IMR-90 (cell line): ENCODE results near the gene TAS2R38. TPM values are rescaled to one million over a fixed set of nuclear protein-coding genes. Genes with fewer than 3 reads are reported as not detected.

Experiments
- ATAC-seq: fragments of 200-7000 bp; cut with Tn5 transposase; 2 replicates; pipeline ENCODE4 v1.9.1; 2020; ENCODE audit warnings: low read depth, mild to moderate bottlenecking, moderate library complexity
- BruUV-seq: library from RNA; stranded (reverse); fragments of 400-500 nt; replicated peaks from 2 replicates; lab custom pipeline; 2021; lab: Mats Ljungman, UMichigan
- CTCF ChIA-PET: fragments of 300-600 bp; formaldehyde crosslinking; extraction: SDS; loops from one replicate; lab custom pipeline; 2021; ENCODE audit warnings: antibody characterized with exemption; lab: Yijun Ruan, JAX
- POLR2A ChIA-PET: fragments of 300-600 bp; sonication (Branson Sonifier 250); formaldehyde crosslinking; loops from one replicate; lab custom pipeline; 2022; ENCODE audit warnings: antibody characterized with exemption; ENCODE audit not compliant: unreplicated experiment; lab: Charles Lee
- DNase-seq: peaks from one replicate; pipeline ENCODE4 v3.0.0; 2013
- H2AFZ ChIP-seq: replicated peaks from 2 replicates; pipeline ENCODE3; 2013; ENCODE audit warnings: low read length, mild to moderate bottlenecking; ENCODE audit not compliant: poor library complexity
- H2AK5ac ChIP-seq: 2 replicates; pipeline ENCODE4 v1.6.1; 2013; ENCODE audit warnings: low read depth, low read length, inconsistent platforms
- H2AK9ac ChIP-seq: replicated peaks from 2 replicates; pipeline ENCODE3; 2013; ENCODE audit warnings: mild to moderate bottlenecking, low read depth, low read length, moderate library complexity; ENCODE audit not compliant: poor library complexity
- H2BK120ac ChIP-seq: 2 replicates; pipeline ENCODE4 v1.6.1; 2013; ENCODE audit warnings: low read depth, low read length, inconsistent platforms
- H2BK15ac ChIP-seq: 3 replicates; pipeline ENCODE4 v1.6.1; 2013; ENCODE audit warnings: low read depth, low read length, inconsistent platforms
- H2BK20ac ChIP-seq: 2 replicates; pipeline ENCODE4 v1.6.1; 2013; ENCODE audit warnings: low read depth, mild to moderate bottlenecking, inconsistent platforms, low read length, moderate library complexity
- H2BK5ac ChIP-seq: 2 replicates; pipeline ENCODE4 v1.6.1; 2013; ENCODE audit warnings: mild to moderate bottlenecking, low read depth, low read length, inconsistent platforms; ENCODE audit not compliant: poor library complexity, severe bottlenecking
- H3K14ac ChIP-seq: replicated peaks from 2 replicates; pipeline ENCODE4 v1.6.1; 2013; ENCODE audit warnings: low read depth, low read length, inconsistent platforms
- H3K18ac ChIP-seq: 2 replicates; pipeline ENCODE4 v1.6.1; 2013; ENCODE audit warnings: low read depth, low read length, control low read depth
- H3K23ac ChIP-seq: 2 replicates; pipeline ENCODE4 v1.6.1; 2013; ENCODE audit warnings: low read depth, low read length, inconsistent platforms
- H3K27ac ChIP-seq: 2 replicates; pipeline ENCODE4 v1.5.1; 2013; ENCODE audit warnings: mild to moderate bottlenecking, control low read depth, low read length; ENCODE audit not compliant: insufficient read depth
- H3K27me3 ChIP-seq: 2 replicates; pipeline ENCODE4 v1.6.1; 2013; ENCODE audit warnings: low read length; ENCODE audit not compliant: control insufficient read depth, insufficient read depth
- H3K36me3 ChIP-seq: 2 replicates; pipeline ENCODE4 v1.6.1; 2013; ENCODE audit warnings: low read length, mixed read lengths; ENCODE audit not compliant: control insufficient read depth, insufficient read depth
- H3K4ac ChIP-seq: 2 replicates; pipeline ENCODE4 v1.6.1; 2013; ENCODE audit warnings: low read depth, low read length, inconsistent platforms
- H3K4me1 ChIP-seq: 2 replicates; pipeline ENCODE4 v1.6.1; 2013; ENCODE audit warnings: low read length, mixed read lengths; ENCODE audit not compliant: control insufficient read depth, insufficient read depth
- H3K4me2 ChIP-seq: 2 replicates; pipeline ENCODE4 v1.6.1; 2013; ENCODE audit warnings: low read depth, mild to moderate bottlenecking, control low read depth, low read length, moderate library complexity
- H3K4me3 ChIP-seq: 2 replicates; pipeline ENCODE4 v1.5.1; 2013; ENCODE audit warnings: low read depth, mild to moderate bottlenecking, control low read depth, low read length, moderate library complexity; ENCODE audit not compliant: insufficient read depth
- H3K56ac ChIP-seq: 2 replicates; pipeline ENCODE4 v1.6.1; 2013; ENCODE audit warnings: low read length, inconsistent platforms; ENCODE audit not compliant: insufficient read depth; ENCODE audit errors: extremely low read depth
- H3K79me1 ChIP-seq, 2 experiments: 2 replicates each; pipeline ENCODE4 v1.6.1; 2013; ENCODE audit warnings: low read length in 2 of 2, inconsistent platforms in 1 of 2, low read depth in 1 of 2
- H3K9ac ChIP-seq: 2 replicates; pipeline ENCODE4 v1.6.1; 2013; ENCODE audit warnings: low read depth, low read length, control low read depth
- H3K9me1 ChIP-seq: 2 replicates; pipeline ENCODE4 v1.6.1; 2013; ENCODE audit warnings: low read length, inconsistent platforms; ENCODE audit not compliant: insufficient read depth
- H3K9me3 ChIP-seq: 2 replicates; pipeline ENCODE4 v1.6.1; 2013; ENCODE audit warnings: low read length; ENCODE audit not compliant: control insufficient read depth, insufficient read depth
- H4K20me1 ChIP-seq: 2 replicates; pipeline ENCODE4 v1.6.1; 2013; ENCODE audit warnings: low read length, inconsistent platforms; ENCODE audit not compliant: insufficient read depth
- H4K5ac ChIP-seq: 2 replicates; pipeline ENCODE4 v1.6.1; 2013; ENCODE audit warnings: mild to moderate bottlenecking, low read depth, low read length, control low read depth
- H4K8ac ChIP-seq, 2 experiments: 2 replicates each; pipeline ENCODE4 v1.6.1; 2013; ENCODE audit warnings: low read depth in 2 of 2, low read length in 2 of 2, control low read depth in 1 of 2, inconsistent platforms in 1 of 2
- H4K91ac ChIP-seq: 2 replicates; pipeline ENCODE4 v1.6.1; 2013; ENCODE audit warnings: low read depth, low read length, inconsistent platforms; ENCODE audit not compliant: insufficient read depth
- BHLHE40 ChIP-seq: fragments of 150-350 bp; IDR thresholded peaks from 2 replicates; pipeline ENCODE4 v1.6.1; 2016; ENCODE audit warnings: mild to moderate bottlenecking, low read depth, low read length
- CEBPB ChIP-seq: IDR thresholded peaks from 2 replicates; pipeline ENCODE4 v1.6.1; 2012; ENCODE audit warnings: low read depth, low read length, improper control_type of control experiment
- CHD1 ChIP-seq: IDR thresholded peaks from 2 replicates; pipeline ENCODE4 v1.6.1; 2012; ENCODE audit warnings: low read depth, low read length, improper control_type of control experiment
- CTCF ChIP-seq: conservative IDR thresholded peaks from 2 replicates; pipeline ENCODE4 v1.5.1; 2012; ENCODE audit warnings: mild to moderate bottlenecking, low read depth, low read length, improper control_type of control experiment
- FOS ChIP-seq: fragments of 150-350 bp; IDR thresholded peaks from 2 replicates; pipeline ENCODE4 v1.6.1; 2016; ENCODE audit warnings: low read depth, low read length
- MAFK ChIP-seq: IDR thresholded peaks from 2 replicates; pipeline ENCODE4 v1.6.1; 2012; ENCODE audit warnings: low read depth, low read length, improper control_type of control experiment
- MAZ ChIP-seq: IDR thresholded peaks from 2 replicates; pipeline ENCODE4 v1.6.1; 2012; ENCODE audit warnings: low read depth, mild to moderate bottlenecking, low read length, improper control_type of control experiment, moderate library complexity, borderline replicate concordance
- MXI1 ChIP-seq: IDR thresholded peaks from 2 replicates; pipeline ENCODE4 v1.6.1; 2012; ENCODE audit warnings: low read depth, mild to moderate bottlenecking, low read length, moderate library complexity, borderline replicate concordance
- NFE2L2 ChIP-seq: fragments of 150-350 bp; IDR thresholded peaks from 2 replicates; pipeline ENCODE4 v1.6.1; 2016; ENCODE audit warnings: low read depth, mild to moderate bottlenecking, low read length
- POLR2A ChIP-seq: IDR thresholded peaks from 2 replicates; pipeline ENCODE4 v1.6.1; 2012; ENCODE audit warnings: mild to moderate bottlenecking, low read depth, low read length
- RAD21 ChIP-seq: IDR thresholded peaks from 2 replicates; pipeline ENCODE4 v1.6.1; 2012; ENCODE audit warnings: low read length, improper control_type of control experiment
- RCOR1 ChIP-seq: IDR thresholded peaks from 2 replicates; pipeline ENCODE4 v1.6.1; 2012; ENCODE audit warnings: mild to moderate bottlenecking, low read length, improper control_type of control experiment; ENCODE audit not compliant: insufficient replicate concordance
- RFX5 ChIP-seq: IDR thresholded peaks from 2 replicates; pipeline ENCODE4 v1.8.0; 2012; ENCODE audit warnings: low read depth, mild to moderate bottlenecking, low read length, moderate library complexity
- SMC3 ChIP-seq: fragments of 150-350 bp; IDR thresholded peaks from 2 replicates; pipeline ENCODE4 v1.6.1; 2016; ENCODE audit warnings: low read depth, mild to moderate bottlenecking, antibody characterized with exemption, low read length, moderate library complexity
- USF2 ChIP-seq: fragments of 150-350 bp; IDR thresholded peaks from 2 replicates; pipeline ENCODE4 v1.6.1; 2017; ENCODE audit warnings: mild to moderate bottlenecking, antibody characterized with exemption, low read length, low read depth
- WGBS, 2 experiments: methylation state at CpG; one replicate each; pipeline versions ENCODE4 v1.1.5 to v1.1.7; 2013; ENCODE audit warnings: missing lambda C conversion rate in 2 of 2; ENCODE audit not compliant: insufficient read length in 1 of 2; ENCODE audit errors: extremely low coverage in 2 of 2; 5-methylcytosine and 5-hydroxymethylcytosine counted together
- dilution Hi-C: fragments of 300-500 bp; cut with HindIII; formaldehyde crosslinking; loops from one replicate; pipeline ENCODE4 v1.14.3; 2018; ENCODE audit warnings: low sequenced_read_pairs; ENCODE audit not compliant: unreplicated experiment
- in situ Hi-C: fragments of 300-500 bp; cut with MboI; formaldehyde crosslinking; loops from 3 replicates; pipeline ENCODE4 v1.14.3; 2019; ENCODE audit warnings: low sequenced_read_pairs, inconsistent platforms, mixed read lengths
- intact Hi-C: fragments of 100-400 bp; cut with micrococcal nuclease; formaldehyde crosslinking; loops from 2 replicates; pipeline ENCODE4 v1.10.0; 2022
- polyA plus RNA-seq, 3 experiments: library from polyadenylated mRNA; depleted of rRNA; stranded (reverse); fragments of >200 nt; gene quantifications; 2 replicates each; pipeline ENCODE4 v1.2.3, GENCODE V29; 2012; ENCODE audit warnings: low replicate concordance in 1 of 3
- total RNA-seq: library from RNA; depleted of rRNA; stranded (reverse); fragments of >200 nt; gene quantifications from 2 replicates; pipeline ENCODE4 v1.2.3, GENCODE V29; 2012
- TF ChIP-seq, protein P1 (sequence below): fragments of 150-350 bp; IDR thresholded peaks from 2 replicates; pipeline ENCODE4 v1.6.1; 2016; ENCODE audit warnings: low read depth, mild to moderate bottlenecking, low read length, moderate library complexity, borderline replicate concordance

TAS2R38 gene
- total and polyA plus RNA-seq, 2 of the 4 experiments (the other 2 are of a cell fraction) = not detected

DNA sequence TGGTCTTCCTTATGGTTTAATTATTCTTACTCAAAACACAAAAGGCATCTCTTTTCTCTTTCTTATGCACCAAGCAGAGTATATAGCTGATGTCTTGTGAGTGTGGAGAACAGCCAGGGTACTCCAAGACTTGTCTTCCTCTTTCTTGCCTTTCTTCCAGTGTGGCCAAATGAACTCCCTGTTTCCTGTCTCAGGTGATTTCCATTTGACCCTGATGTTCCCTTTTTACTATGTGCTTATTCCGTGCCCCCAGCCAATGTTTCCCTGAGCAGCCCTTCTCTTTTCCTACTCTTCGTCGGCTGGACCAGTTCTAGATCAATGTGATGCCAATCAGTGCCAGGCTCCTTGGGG, 44.8 kb downstream of the TAS2R38 start:
- CTCF ChIA-PET = no interaction called here
- in situ Hi-C loops = no loop called here

More for the DNA sequence above, 44.8 kb downstream of the TAS2R38 start:
- TF ChIP-seq NFE2L2 (no peak), RCOR1 (no peak), CEBPB (no peak), USF2 (no peak), MAZ (no peak), SMC3 (no peak), MAFK (no peak), POLR2A (no peak), FOS (no peak), BHLHE40 (no peak), MXI1 (no peak), CHD1 (no peak), RFX5 (no peak), CTCF (no peak), RAD21 (no peak)
- TF ChIP-seq, protein P1, sequence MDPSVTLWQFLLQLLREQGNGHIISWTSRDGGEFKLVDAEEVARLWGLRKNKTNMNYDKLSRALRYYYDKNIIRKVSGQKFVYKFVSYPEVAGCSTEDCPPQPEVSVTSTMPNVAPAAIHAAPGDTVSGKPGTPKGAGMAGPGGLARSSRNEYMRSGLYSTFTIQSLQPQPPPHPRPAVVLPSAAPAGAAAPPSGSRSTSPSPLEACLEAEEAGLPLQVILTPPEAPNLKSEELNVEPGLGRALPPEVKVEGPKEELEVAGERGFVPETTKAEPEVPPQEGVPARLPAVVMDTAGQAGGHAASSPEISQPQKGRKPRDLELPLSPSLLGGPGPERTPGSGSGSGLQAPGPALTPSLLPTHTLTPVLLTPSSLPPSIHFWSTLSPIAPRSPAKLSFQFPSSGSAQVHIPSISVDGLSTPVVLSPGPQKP = no peak
- Histone ChIP-seq H3K36me3 (no peaks in the 10 kb centered on the region), H3K18ac (no peak overlapping the region), H2BK120ac (no peak overlapping the region), H4K5ac (no peak overlapping the region), H4K8ac (no peak overlapping the region), H2BK20ac (no peak overlapping the region), H3K9me3 (peaks cover 9% of the 10 kb centered on the region), H4K91ac (no peak overlapping the region), H3K4me3 (no peak overlapping the region), H3K27ac (no peak overlapping the region), H3K4me1 (no peaks in the 10 kb centered on the region), H2AK5ac (no peak overlapping the region), H3K23ac (no peak overlapping the region), H3K56ac (no peak overlapping the region), H3K9ac (no peak overlapping the region), H3K14ac (no peak overlapping the region), H3K9me1 (no peaks in the 10 kb centered on the region), H2BK15ac (no peak overlapping the region), H4K20me1 (no peaks in the 10 kb centered on the region), H2AK9ac (no peak overlapping the region), H3K79me1 (no peaks in the 10 kb centered on the region), H2BK5ac (no peak overlapping the region), H3K27me3 (no peaks in the 10 kb centered on the region), H3K4me2 (no peak overlapping the region), H3K4ac (no peak overlapping the region), H2AFZ (no peak overlapping the region)
- intact Hi-C loops (no loop called here), dilution Hi-C loops (no loop called here)
- POLR2A ChIA-PET = no interaction called here
- DNase-seq (no peak), ATAC-seq (no peak)
- WGBS, 2 experiments = 20% methylated on average over 1 of the region's 3 CpGs; no CpG with 5 or more reads in 1 of the 2 experiments
- no TSS peak for BruUV-seq
